Stimulated activated CD4-positive, alpha-beta T cell treated with anti-CD3 and anti-CD28 coated beads, Interleukin-2, amount 100 ng/mL, for 24 hours (primary cell): ENCODE data around the gene PTPN20.
"Not testable (repeated sequence)": the region's sequence is repeated elsewhere in the genome, so short reads cannot be mapped to it uniquely, and the experiment has no call there.

Experiments
- DNase-seq, 2 donors: peaks; one replicate each; pipeline ENCODE4 v3.0.0-alpha.2; 2020

The PTPN20 gene

DNA sequence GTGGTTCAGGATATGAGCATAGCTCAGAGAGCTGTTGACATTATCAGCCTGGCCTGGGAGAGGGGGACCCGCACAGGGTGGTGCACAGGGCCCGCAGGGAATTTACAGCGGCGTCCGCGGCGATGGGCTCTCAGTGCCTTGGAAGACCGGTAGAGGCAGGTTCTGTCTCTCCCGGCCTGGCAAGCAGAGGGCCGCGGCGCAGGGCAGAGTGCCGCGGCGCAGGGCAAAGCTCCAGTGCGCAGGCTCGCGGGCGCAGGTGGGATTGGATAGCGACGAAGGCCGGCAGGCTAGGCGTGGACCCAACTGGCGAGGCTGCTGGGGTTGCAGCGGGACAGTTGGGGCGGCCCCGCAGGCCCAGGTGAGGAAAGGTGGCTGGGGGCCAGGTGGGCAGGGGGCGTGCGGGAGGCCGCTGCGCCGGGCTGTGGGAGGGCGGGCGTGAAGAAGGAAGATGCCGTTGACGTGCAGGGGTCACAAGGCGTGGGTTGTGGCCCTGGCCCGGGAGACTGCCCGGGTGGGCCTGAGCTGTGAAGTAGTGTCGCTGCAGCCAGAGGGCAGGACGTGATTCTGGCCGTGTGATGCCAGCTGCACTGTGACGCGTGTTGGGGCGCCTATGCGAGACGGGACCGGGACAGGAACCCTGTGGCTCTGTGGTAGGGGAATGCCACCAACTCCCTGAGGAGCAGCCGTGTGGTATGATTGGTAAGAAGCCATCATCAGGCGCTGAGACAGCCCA lies at the start of gene PTPN20:
PTPN20 (plus strand) TSS at position 285 of the 733 bp plus-strand sequence. CDS start 21,072 bp downstream, outside the sequence.
- DNase-seq = peak in 1 of 2 donors; percentile 26

DNA sequence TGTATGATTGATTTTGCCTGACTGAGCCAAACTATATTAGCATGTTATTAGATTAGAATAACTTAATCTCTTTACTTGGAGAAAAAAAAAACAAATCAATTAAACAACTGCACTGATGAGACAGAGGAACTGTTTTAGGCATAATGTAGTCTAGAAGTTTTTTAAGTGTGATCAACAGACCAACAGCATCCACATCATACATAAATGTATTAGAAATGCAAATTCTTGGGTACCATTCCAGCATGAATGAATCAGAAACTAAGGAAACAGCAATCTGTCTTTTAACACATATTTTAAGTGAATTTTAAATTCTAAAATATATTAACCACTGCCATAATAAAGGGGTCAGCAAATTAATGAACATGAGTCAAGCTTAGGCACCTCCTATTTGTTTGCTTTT lies 41.5 kb upstream of the PTPN20 start:
- not testable (repeated sequence) for DNase-seq

DNA sequence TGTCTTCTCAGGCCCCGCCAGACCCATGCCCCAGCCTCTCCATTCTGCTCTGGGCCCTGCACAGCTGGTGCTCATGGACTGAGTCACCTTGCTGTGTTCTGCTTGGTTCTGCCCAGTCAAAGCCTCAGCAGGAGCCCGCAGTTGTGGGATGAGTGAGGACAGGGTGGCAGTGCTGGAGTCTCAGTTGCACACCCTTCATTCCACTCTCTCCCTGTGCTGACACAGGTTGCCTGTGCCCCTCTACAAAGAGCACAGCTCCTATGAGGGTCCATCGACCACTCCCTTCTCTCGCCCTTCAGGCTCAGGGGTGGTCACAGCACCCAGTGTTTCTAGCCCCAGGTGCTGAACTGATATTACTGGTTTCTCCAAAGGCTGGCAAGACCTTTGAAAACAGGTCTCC lies 39.6 kb upstream of the PTPN20 start:
- DNase-seq = not testable (repeated sequence)

DNA sequence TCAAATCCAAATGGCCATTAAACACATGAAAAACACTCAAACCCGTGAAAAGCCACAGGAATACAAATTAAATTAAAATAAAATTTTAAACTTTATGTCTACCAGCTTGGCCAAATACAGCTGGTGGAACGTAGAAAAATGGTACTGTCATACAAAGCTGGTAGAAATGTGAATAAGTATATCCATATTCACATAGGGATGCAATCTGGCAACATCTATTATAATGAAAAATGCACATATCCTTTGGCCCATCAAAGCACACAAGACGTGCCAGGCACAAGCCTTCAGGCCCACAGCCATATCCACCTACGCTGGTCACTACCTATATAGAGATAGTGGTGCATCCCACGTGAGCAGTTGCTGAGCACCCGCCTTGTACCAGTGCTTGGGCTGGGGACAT lies 35.9 kb upstream of the PTPN20 start:
- DNase-seq = not testable (repeated sequence)

DNA sequence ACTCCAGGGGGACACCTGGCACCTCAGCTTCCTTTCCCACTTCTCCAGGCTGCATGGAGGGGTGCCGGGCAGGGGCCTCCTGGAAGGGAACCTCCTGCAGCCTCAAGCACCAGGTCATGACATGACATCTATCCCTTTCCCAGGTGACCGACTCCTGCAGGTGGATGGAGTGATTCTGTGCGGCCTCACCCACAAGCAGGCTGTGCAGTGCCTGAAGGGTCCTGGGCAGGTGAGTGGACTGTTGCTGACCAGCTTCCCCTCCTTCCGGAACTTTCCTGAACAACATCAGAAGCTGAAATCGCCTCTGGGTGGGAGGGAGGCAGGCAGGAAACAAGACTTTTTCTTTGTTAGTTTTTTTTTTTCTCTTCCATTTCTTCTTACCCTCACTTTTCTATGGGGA lies 34.5 kb upstream of the PTPN20 start:
- DNase-seq = not testable (repeated sequence)

GRCh38 chr10:46878761-46879160 lies 32.5 kb upstream of the PTPN20 start:
- not testable (repeated sequence) for DNase-seq

DNA sequence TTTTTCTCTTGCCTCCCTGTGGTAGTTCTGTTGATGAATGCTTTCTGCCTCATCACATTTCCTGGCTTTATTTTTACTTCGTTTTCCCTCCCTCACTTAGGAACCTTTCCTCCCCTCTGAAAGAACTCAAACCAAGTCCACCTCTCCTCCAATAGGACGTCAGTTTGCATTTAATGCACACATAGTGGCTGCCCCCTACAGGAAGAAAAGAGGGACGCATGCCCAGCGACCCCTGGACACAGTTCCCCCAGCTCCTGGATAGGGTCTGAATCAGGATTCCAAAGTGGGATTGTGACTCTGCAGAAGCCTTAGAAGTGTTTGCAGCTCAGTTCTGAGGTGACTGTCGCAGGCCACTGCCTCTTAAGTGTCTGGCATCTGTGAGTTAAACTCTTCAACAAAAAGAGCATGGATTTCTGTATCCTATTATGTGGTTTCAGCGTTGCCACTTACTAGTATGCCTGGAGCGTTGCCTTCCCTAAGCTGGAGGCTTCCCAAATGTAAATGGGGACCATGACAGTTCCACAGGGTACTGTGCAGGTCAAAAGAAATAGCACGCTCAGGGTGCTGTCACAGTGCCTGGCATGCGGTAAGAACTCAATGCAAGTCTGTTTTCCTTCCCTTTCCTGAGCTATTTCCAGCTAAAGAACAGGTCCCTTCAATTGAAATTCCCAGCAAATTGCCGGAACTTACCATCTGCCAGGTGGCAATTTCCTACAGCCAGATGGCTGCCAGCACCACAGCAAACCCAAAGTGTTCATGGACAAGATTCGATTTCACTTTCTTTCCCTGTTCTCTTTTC lies 20.2 kb upstream of the PTPN20 start:
- peak in 1 of 2 donors; percentile 54 for DNase-seq

GRCh38 chr10:46896762-46897692 lies 14.2 kb upstream of the PTPN20 start:
- not testable (repeated sequence) for DNase-seq

GRCh38 chr10:46901247-46901646 lies 10.0 kb upstream of the PTPN20 start:
- not testable (repeated sequence) for DNase-seq

DNA sequence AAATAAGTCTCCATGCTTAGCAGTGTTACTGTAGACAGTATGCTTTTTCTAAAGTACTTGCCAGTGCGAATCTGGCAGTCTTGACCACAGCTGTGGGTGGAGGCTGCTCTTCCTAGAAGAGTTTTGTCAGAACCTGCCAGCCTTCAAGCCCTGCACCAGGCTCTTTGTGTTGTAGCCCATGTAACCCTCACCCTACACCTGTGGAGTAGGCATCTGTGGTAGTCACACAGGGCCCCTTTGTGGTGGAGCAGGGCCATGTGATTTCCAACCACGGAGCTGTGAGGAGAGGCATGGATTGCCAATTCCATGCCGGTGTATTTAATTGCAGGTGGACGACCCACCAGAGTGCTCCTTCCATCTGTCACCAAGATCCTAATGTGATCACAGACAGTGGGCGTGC lies 7.4 kb upstream of the PTPN20 start:
- not testable (repeated sequence) for DNase-seq

DNA sequence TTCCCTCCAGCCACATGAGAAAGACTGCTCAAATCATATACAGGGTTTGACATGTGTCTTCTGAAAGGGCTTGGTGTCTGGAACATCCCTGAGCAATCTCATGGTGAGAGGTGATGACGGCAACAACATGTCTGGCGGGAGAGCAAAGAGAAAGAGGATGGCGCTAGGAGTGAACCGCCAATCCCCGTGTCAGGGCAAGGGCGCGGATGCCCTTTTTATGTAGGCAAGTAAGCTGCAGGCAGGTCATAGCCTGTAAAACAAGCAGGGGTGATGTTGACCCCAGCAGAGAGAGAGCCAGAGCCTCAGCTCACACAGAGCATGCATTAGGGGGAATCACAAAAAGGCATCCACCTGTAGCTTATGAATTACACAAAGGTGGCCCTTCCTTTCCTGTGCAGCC lies 4.9 kb upstream of the PTPN20 start:
- not testable (repeated sequence) for DNase-seq

DNA sequence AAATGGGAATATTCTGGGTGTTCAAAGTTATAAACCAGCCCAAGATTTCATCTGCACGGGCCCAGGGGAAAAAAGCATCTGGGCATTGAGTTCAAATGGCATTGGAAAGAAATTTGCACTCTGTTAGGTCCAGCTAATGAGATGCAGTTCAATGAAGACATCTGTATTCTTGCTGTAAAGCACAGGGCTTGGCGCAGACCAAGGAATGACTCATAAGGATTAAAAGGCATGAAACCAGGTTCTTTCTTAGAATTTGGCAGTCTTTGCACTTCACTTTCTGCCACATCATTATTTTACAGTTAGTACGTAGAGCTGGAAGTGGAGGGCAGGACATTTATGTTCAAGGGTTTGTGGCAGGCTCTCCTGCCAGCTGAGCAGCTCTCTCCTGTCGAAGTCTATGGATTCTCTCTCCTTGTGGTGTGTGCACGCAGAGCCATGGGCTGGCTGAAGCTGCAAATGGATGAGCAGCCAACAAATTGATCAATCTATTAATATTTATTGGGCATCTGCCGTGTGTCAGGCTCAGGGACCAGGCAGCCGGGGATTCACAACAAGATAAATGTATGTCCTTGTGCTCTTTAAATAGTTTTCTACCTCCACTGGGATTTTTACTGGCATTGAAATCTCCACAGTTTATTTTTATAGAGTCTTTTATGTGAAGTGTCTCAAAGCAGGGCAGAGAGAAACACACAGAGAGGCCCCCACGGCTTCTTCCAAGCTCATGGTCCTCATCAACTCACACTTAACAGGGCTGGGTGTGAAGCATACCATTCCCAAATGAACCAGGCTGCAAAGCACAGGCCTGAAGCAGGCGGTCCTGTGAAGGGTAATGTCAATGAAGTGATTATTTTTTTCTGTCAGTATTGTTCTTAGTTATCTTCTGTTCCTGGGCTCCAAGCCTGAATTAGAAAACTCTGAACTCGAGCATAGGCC lies 3.8 kb upstream of the PTPN20 start:
- not testable (repeated sequence) for DNase-seq

GRCh38 chr10:46922498-46922897 lies 11.3 kb downstream of the PTPN20 start:
- DNase-seq = not testable (repeated sequence)

DNA sequence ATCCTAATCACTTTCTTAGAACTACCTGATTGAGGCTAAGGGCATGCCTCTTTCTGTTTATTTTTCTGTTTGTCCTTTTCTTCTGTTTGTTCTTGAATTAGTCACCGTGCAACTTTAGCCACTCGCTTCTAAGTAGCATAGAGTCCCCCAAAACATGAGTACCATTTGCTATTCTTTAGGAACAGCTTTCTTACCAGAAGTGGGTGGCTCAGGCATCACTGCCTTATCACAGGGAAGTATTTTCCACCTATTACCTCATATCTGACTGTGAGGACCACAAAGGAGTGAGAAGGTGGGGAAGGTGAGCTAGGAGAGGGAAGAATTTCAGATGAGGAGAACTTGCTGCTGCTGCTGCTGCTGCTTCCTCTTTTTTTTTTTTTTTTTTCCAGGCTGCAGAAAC lies 13.9 kb downstream of the PTPN20 start:
- not testable (repeated sequence) for DNase-seq

DNA sequence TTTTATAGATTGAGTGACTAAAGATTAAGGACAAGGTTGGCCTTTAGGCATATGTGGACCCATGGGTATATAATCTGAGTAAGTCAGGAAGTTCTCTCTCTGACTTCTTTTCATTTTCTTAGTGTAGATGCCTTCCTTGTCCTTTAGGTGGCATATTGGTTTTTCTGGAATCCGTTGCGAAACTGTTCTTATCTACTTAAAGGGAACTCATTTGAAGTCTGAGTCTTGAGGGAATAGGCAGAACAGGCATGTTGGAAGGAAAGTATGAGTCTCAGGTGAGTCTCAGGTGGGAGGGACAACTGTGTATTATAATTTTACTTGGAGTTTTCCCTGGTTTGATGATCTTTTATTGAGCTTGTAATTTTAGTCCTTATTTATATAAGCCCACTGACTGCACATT lies 14.6 kb downstream of the PTPN20 start:
- not testable (repeated sequence) for DNase-seq

- not testable (repeated sequence) for DNase-seq
Measured at GRCh38 chr10:46928810-46929209, 17.6 kb downstream of the PTPN20 start.

- not testable (repeated sequence) for DNase-seq
Measured at GRCh38 chr10:46932383-46932782, 21.2 kb downstream of the PTPN20 start.

GRCh38 chr10:46941091-46941490 lies 29.9 kb downstream of the PTPN20 start:
- DNase-seq = not testable (repeated sequence)

DNA sequence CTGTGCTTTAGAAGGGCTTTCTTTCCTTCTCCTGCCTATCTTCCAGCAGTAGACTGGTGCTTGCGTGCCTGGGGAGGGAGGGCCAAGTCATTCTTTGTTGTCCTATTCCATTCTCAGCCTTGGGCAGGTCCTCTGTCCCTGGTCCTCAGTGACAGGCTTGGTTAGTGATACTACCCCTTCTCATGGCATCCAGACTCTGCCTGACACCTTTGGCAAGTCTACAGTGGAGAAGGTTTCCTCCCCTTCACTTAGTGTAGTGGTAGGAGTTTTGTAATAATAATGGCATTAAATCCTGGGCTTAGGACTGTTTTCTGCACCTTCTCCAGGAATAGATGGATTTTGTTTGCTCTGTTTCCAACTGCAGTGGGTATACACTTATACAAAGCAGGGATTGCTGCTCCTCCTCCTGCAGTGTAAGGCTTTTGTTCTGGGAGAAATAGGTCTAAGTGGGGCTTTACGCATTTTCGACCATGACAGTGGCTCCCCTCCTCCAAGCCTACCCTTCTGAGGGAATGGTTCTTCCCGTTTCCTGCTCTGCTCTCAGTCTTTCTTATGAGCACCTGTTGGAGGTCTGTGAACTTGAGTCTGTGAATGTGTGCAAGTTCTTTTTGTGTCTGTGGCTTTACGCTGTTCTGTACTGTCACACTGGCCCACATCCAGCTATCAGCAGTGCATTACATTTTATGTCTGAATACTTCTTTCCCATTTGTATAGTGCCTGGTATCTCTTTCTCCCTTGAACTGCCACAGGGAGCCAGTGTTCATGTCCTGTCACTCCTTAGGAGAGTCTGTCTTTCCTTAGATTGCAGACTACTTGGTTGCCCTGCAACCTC lies 37.7 kb downstream of the PTPN20 start:
- DNase-seq = not testable (repeated sequence)

- DNase-seq = not testable (repeated sequence)
Measured at GRCh38 chr10:46952540-46952939, 41.3 kb downstream of the PTPN20 start.

DNA sequence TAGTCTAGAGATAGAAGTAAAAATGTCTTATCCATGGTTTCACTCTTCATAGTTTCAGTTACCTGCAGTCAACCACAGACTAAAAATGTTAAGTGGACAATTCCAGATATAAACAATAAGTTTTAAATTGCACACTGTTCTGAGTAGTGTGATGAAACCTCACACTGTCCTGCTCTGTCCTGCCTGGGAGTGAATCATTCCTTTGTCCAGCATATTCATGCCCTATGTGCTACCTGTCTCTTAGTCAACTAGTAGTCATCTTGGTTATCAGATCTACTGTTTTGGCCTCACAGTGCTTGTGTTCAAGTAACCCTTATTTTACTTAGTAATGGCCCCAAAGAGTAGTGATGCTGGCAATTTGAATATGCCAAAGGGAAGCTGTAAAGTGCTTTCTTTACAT lies 49.5 kb downstream of the PTPN20 start:
- not testable (repeated sequence) for DNase-seq
